ENCODE results near the gene FNIP1. TPM values are rescaled to one million over a fixed set of nuclear protein-coding genes. Genes with fewer than 3 reads are reported as not detected.

The FNIP1 gene
- total and polyA plus RNA-seq, 2 of the 13 experiments (the other 11 are each of a cell fraction or from before 2014, with no cell fraction given) = 10.9 to 29.3 TPM

DNA sequence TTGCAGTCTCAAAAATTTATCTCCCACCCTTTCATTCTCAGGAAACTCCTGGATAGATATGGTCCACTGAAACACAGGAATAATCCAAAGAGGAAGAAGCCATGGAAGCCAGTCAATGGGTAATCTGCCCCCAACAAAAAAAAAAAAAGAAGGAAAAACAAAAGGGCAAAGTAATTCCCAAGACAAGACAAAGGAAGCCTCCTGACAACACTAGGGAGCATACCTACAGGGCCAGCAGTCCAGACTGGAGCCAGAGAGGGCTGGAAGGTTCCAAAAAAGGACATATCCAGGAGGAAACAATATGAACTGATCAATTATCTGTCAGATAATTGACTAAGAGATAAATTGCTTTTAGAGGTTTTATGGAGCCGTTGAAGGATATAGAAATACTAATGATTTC lies 12.9 kb downstream of the FNIP1 start:
- ChIA-PET CTCF (ENCODE audit: low intra/inter-chr PET ratio, low total read pairs) (no interaction called here), POLR2A (interaction anchor here (2.3 kb wide), 1 partner anchor 13 kb away, joined by 7 read pairs; the partner anchor contains the start of gene FNIP1)
- no peak overlapping the region for H3K4me3 ChIP-seq (replicated peaks in 1 of 3; ENCODE audit: insufficient read depth in 1 of 3, low read depth in 2 of 3, low read length in 3 of 3)
- H3K9ac ChIP-seq (ENCODE audit: insufficient read depth, low read depth, low read length) = no peak overlapping the region
- in situ Hi-C loops (cut with HindIII; ENCODE audit: extremely low pct_ligation_motif_present, low pct_unique_long_range_greater_than_20kb) (no loop called here), intact Hi-C loops (cut with micrococcal nuclease; ENCODE audit: unreplicated experiment) (no loop called here)
- no TSS peak for BruUV-seq (replicated peaks)
- TF ChIP-seq BCLAF1 (IDR thresholded peaks at IDR 0.05) (no peak), YEATS2 (CRISPR knock-in tag; IDR thresholded peaks at IDR 0.05; ENCODE audit: borderline replicate concordance) (no peak), NR0B2 (CRISPR knock-in tag; IDR thresholded peaks at IDR 0.05) (no peak), ZNF253 (CRISPR knock-in tag; IDR thresholded peaks at IDR 0.05; ENCODE audit: borderline replicate concordance) (no peak), SP4 (CRISPR knock-in tag; IDR thresholded peaks at IDR 0.05) (no peak)
- TF ChIP-seq, protein P1, sequence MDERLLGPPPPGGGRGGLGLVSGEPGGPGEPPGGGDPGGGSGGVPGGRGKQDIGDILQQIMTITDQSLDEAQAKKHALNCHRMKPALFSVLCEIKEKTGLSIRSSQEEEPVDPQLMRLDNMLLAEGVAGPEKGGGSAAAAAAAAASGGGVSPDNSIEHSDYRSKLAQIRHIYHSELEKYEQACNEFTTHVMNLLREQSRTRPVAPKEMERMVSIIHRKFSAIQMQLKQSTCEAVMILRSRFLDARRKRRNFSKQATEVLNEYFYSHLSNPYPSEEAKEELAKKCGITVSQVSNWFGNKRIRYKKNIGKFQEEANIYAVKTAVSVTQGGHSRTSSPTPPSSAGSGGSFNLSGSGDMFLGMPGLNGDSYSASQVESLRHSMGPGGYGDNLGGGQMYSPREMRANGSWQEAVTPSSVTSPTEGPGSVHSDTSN (CRISPR knock-in tag; IDR thresholded peaks at IDR 0.05) = no peak
- TF ChIP-seq, protein P2, sequence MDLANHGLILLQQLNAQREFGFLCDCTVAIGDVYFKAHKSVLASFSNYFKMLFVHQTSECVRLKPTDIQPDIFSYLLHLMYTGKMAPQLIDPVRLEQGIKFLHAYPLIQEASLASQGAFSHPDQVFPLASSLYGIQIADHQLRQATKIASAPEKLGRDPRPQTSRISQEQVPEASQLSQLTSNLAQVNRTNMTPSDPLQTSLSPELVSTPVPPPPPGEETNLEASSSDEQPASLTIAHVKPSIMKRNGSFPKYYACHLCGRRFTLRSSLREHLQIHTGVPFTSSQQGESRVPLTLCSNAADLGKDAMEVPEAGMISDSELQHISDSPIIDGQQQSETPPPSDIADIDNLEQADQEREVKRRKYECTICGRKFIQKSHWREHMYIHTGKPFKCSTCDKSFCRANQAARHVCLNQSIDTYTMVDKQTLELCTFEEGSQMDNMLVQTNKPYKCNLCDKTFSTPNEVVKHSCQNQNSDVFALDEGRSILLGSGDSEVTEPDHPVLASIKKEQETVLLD (CRISPR knock-in tag; IDR thresholded peaks at IDR 0.05; ENCODE audit: low read depth) = no peak
- TF ChIP-seq, protein P3, sequence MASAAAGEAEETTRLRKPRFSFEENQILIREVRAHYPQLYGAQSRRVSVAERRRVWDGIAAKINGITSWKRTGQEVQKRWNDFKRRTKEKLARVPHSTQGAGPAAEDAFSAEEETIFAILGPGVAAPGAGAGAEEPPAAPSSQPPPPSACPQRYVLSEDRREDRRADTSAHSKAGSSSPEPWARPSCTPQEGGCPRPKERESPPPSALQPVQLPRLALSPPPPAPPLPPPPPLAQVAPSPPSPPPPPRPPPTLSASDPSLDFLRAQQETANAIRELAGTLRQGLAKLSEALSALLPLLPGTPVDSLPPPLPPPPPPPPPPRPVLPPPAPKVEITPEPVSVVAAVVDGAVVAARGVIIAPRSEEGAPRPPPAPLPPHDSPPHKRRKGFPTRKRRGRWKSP (CRISPR knock-in tag; IDR thresholded peaks at IDR 0.05) = no peak
- WGBS (ENCODE audit: low lambda C conversion rate) = 92% methylated on average over 1 of the region's 1 CpG
- no peak for FAIRE-seq
- no peak for DNase-seq (ENCODE audit: low spot score)
- no peak for ATAC-seq
- H3K4me2 ChIP-seq (ENCODE audit: low read depth, low read length) = no peak overlapping the region
- no peaks in the 10 kb centered on the region for H3K27me3 ChIP-seq (ENCODE audit: control insufficient read depth in 1 of 2, insufficient read depth in 2 of 2, low read length in 2 of 2)
- H3K79me2 ChIP-seq (ENCODE audit: insufficient read depth, low read length) = peaks cover 86% of the 10 kb centered on the region
- peaks cover 35% of the 10 kb centered on the region for H4K20me1 ChIP-seq (ENCODE audit: insufficient read depth, low read length)
- H2AFZ ChIP-seq (ENCODE audit: low read length) = no peak overlapping the region
- H3K36me3 ChIP-seq (replicated peaks in 1 of 2; ENCODE audit: control insufficient read depth in 1 of 2, insufficient read depth in 2 of 2, low read length in 2 of 2) = no peaks in the 10 kb centered on the region; a peak in 1 of 5 replicates
- no peak overlapping the region for H3K27ac ChIP-seq (ENCODE audit: extremely low read length, insufficient read depth, low read length)
- H3K9me3 ChIP-seq (ENCODE audit: low read length) = no peaks in the 10 kb centered on the region
- H3K4me1 ChIP-seq (ENCODE audit: insufficient read depth, low read length) = peaks cover 24% of the 10 kb centered on the region

All from HepG2 (cell line).